Nephron (organoid): ENCODE results near the gene C1orf52.

Source experiments
- H3K27ac Mint-ChIP-seq, 3 experiments: 2 replicates each; pipeline ENCODE4 v1.8.0; 2020; ENCODE audit warnings: mixed read lengths in 3 of 3, mild to moderate bottlenecking in 2 of 3, moderate library complexity in 1 of 3
- H3K27me3 Mint-ChIP-seq: 2 replicates; pipeline ENCODE4 v1.8.0; 2021; ENCODE audit warnings: low read depth, mild to moderate bottlenecking, moderate library complexity, mixed read lengths
- H3K36me3 Mint-ChIP-seq: 2 replicates; pipeline ENCODE4 v1.8.0; 2020; ENCODE audit warnings: low read depth, mixed read lengths
- H3K4me1 Mint-ChIP-seq: 2 replicates; pipeline ENCODE4 v1.8.0; 2020; ENCODE audit warnings: mixed read lengths
- H3K4me3 Mint-ChIP-seq, 3 experiments: 2 replicates each; pipeline ENCODE4 v1.8.0; 2020; ENCODE audit warnings: mild to moderate bottlenecking in 3 of 3, mixed read lengths in 3 of 3, moderate library complexity in 2 of 3
- H3K9me3 Mint-ChIP-seq: 2 replicates; pipeline ENCODE4 v1.8.0; 2020; ENCODE audit warnings: mixed read lengths
- CTCF ChIP-seq, 3 experiments: fragments of 200-600 bp; sonication (generic); IDR thresholded peaks; one replicate each; pipeline ENCODE4 v1.5.0; 2021; ENCODE audit warnings: antibody characterized with exemption in 3 of 3; ENCODE audit not compliant: unreplicated experiment in 3 of 3

C1orf52 gene

GRCh38 chr1:85219853-85220610, 39.4 kb downstream of the C1orf52 start:
- Mint-ChIP-seq H3K36me3 (no peaks in the 10 kb centered on the region), H3K27ac (peak overlapping the region in 2 of 3 experiments; percentile 14 to 15), H3K4me1 (peaks cover 31% of the 10 kb centered on the region), H3K9me3 (peaks cover 15% of the 10 kb centered on the region), H3K4me3 (no peak overlapping the region), H3K27me3 (no peaks in the 10 kb centered on the region)
- no peak for TF ChIP-seq CTCF (IDR thresholded peaks at IDR 0.05; ENCODE audit: unreplicated experiment in 3 of 3)

- no peaks in the 10 kb centered on the region for H3K27me3 Mint-ChIP-seq
- H3K4me1 Mint-ChIP-seq = peaks cover 12% of the 10 kb centered on the region
- no peak for TF ChIP-seq CTCF (IDR thresholded peaks at IDR 0.05; ENCODE audit: unreplicated experiment in 3 of 3)
- no peaks in the 10 kb centered on the region for H3K36me3 Mint-ChIP-seq
- no peak overlapping the region for H3K27ac Mint-ChIP-seq
- no peak overlapping the region for H3K4me3 Mint-ChIP-seq
- peaks cover 15% of the 10 kb centered on the region for H3K9me3 Mint-ChIP-seq
These were observed 42.8 kb downstream of the C1orf52 start for GRCh38 chr1:85216697-85217096.

- no peak for TF ChIP-seq CTCF (IDR thresholded peaks at IDR 0.05; ENCODE audit: unreplicated experiment in 3 of 3)
- no peaks in the 10 kb centered on the region for H3K36me3 Mint-ChIP-seq
- no peak overlapping the region for H3K4me3 Mint-ChIP-seq
- no peak overlapping the region for H3K27ac Mint-ChIP-seq
- H3K27me3 Mint-ChIP-seq = no peaks in the 10 kb centered on the region
- H3K4me1 Mint-ChIP-seq = no peaks in the 10 kb centered on the region
- peaks cover 15% of the 10 kb centered on the region for H3K9me3 Mint-ChIP-seq
These were observed 44.8 kb downstream of the C1orf52 start for GRCh38 chr1:85214654-85215053.

GRCh38 chr1:85208488-85208887, 51.0 kb downstream of the C1orf52 start:
- Mint-ChIP-seq H3K36me3 (no peaks in the 10 kb centered on the region), H3K27ac (no peak overlapping the region), H3K9me3 (no peaks in the 10 kb centered on the region), H3K4me3 (no peak overlapping the region), H3K4me1 (no peaks in the 10 kb centered on the region), H3K27me3 (peaks cover 8% of the 10 kb centered on the region)
- no peak for TF ChIP-seq CTCF (IDR thresholded peaks at IDR 0.05; ENCODE audit: unreplicated experiment in 3 of 3)

GRCh38 chr1:85203573-85204171, 55.8 kb downstream of the C1orf52 start:
- Mint-ChIP-seq H3K27me3 (peaks cover 29% of the 10 kb centered on the region), H3K4me1 (peaks cover 18% of the 10 kb centered on the region), H3K27ac (no peak overlapping the region), H3K36me3 (no peaks in the 10 kb centered on the region), H3K9me3 (no peaks in the 10 kb centered on the region), H3K4me3 (peak overlapping the region in 2 of 3 experiments; percentile 25 to 98)
- no peak for TF ChIP-seq CTCF (IDR thresholded peaks at IDR 0.05; ENCODE audit: unreplicated experiment in 3 of 3)
